GM21529 (cell line): Measurements from ENCODE around the gene SYT6.

Source experiments
- ATAC-seq: cut with Tn5 transposase; IDR thresholded peaks from one replicate; pipeline ENCODE4 v1.9.1; 2021; ENCODE audit not compliant: unreplicated experiment

SYT6 gene

DNA sequence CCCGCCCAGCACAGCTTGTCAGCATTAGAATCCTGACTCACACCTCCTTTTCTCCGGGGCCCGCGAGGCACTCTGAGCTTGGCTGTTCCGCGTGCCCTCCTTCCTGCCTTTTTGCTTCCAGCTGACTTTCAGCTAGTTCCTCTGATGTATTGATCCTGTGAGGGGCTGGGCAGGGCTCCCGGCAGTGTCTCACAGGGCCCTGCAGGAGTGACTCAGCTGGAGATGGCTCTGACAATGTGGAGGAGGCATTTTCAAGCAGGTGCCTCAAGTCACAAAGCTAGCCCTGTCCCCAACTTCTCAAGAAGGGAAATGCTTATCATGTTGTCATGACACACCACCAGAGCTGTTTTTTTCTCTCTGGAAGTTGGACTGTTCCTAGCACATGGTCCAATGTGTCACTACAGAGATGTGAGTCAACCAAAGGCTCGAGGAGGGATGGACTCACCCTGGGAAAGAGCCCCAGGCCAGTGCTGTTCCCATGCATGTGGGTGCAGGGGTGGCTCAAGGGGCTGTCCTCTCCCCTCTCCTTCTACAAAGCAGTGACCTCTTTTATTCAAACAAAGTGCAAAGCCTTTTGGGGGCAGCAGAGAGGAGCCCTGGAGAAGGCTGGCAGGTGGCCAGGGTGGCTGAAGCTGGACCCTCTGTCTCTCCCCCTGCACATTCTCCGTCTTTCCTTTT lies 30.6 kb downstream of the SYT6 start:
- no peak for ATAC-seq

DNA sequence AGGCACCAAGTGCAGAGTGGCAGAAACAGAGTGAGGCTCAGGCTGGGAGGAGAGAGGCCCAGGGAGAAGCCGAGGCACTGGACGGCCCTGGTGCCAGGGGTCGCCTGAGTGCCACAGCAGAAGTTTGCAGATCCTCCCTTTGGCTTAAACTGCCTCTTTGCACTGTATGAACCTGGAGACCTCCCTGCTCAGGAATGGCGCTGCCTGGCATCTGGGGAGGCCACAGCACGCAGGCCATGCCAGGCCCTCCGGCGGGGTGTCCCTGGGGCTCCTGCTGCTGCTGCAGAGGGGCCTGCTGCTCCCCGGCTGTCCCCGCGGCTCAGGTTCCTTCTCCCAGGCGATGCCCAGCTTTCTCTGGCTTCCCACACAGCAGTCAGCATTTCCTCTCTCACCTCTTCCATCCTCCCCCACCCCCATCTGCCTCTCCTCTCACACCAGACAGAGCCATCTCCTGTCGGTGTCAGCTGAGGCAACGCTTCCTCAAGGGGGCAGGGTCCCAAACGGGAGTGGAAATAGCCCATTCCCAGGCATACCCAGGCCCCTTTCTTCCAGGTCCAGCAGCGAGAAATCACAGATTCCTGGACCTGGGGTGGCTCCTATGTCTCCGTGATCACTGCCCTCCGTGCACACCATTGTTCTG lies 35.2 kb downstream of the SYT6 start:
- no peak for ATAC-seq

GRCh38 chr1:114117654-114118053 lies 36.0 kb downstream of the SYT6 start:
- ATAC-seq, result no peak

DNA sequence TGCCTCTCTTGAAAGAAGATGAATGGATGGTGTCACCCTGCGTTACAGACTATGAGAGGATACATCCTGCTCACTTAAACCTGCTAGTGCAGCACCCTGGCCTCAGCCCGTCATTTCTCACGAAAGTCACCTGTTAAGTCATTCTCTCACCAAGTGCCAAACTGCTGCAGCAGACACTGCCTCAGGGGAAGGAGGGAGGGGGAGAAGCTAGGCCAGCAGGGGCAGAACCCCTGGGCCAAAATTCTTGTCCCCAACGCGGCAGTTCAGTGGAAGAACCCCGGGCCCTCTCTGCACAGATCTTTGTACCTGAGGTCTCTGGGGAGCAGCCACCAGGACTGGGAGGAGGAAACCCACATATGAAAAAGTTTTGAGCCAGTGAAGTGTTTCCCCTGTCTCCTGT lies 37.6 kb downstream of the SYT6 start:
- no peak for ATAC-seq

DNA sequence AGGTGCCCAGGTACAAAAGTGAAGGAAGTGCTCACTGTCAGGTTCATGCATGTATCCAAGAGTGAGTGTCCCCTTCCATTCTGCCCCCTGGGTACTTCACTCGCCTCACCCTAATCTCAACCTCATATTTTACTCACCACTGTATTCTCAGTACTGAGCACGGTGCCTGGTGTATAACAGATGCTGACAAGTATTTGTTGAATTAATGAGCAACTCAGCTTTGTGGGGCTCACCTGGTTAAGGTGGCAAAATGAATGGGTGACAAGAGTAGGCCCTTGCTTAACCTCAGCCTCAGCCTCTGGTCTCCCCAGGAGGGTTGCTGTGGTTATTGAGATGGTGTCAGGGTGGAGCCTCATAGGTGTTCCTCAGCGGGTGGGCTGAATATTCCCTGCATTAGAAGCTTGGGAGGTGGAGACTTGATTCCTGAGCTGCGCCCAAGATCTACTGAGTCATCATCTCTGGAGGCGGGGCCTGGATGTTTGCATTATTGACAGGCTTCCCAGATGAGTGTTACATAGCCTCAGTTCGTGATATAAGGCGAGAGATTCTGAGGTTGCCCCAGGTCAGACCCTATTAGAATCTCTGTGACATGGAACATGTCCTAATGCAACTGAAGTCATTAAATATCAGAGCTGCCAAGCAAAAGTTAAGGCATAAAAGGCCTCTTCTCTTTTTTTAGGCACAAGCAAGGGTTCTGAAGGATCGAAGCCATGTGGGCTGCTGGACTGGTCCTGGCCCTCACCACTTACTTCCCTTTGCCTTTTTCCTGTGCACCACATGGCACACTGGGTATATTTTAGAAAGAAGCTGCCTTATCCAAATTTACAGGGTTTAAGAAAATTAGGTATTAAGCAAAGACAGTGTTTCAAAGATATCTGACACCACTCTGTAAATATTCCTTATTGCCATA lies 39.2 kb downstream of the SYT6 start:
- no peak for ATAC-seq

GRCh38 chr1:114113411-114114184 lies 40.1 kb downstream of the SYT6 start:
- ATAC-seq, result no peak

DNA sequence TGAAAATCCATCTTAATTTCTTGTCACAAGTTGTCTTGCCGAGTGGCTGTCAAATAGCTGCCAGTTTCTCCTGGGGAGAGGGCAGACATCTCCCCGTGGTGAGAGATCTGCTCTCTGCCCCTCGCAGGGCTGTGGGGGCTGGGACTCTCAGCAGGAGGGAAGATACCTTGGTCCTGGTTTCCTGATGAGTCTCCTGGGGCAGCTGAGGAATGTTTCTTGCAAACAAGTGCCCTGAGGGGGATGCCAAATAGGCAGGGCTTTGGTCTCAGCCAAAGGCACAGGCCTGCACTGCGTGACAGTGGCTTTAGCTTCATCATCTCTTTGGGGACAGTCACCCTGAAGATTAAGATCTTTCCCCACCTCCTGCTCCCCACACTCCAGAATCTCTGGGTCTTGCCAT lies 40.9 kb downstream of the SYT6 start:
- ATAC-seq, result no peak

DNA sequence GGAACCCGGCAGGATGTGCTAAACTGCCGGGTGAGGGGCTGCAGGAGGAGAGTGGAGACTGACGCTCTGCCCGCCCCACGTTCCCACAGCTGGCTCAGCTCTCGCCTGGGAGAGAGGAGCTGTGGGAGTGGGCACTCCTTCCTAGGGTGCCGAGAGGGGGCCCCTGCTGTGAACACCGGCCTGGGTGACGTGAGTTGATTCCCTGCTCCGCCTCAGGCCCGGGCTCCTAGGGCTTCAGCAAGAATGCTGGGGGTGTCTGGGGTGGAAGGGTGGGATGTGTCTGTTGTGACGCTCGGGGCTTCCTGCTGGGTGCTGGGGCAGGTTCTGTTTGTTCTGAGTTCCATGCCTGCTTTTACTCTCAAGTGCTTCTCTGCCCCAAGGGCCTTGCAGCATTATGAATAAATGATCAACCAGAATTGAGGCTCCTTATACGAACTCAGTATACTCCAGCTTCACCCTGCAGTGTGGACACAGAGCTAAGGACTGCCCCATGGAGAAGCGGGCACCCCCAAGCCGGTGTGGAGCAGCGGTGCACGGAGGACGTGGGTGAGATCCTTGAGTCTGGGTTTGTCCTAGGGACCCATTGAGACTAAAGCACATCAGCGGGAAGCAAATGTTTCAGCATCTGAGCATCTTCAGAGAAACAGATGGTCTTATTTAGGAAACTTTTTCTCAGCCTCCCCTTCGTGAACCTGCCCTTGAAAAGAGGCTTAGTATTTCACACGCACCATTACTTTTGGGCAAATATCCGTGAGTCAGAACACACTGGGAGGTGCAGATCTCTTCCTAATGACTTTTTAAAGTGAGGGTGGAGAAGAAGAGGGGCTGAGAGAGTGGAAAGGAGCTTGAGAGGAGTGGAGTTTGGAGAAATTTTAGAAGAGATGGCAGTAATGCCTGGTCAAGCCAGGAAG lies 41.7 kb downstream of the SYT6 start:
- ATAC-seq, result no peak

GRCh38 chr1:114109981-114110380 lies 43.7 kb downstream of the SYT6 start:
- no peak for ATAC-seq

- peak; percentile 90 for ATAC-seq
These were observed 44.9 kb downstream of the SYT6 start for GRCh38 chr1:114108751-114109255.

DNA sequence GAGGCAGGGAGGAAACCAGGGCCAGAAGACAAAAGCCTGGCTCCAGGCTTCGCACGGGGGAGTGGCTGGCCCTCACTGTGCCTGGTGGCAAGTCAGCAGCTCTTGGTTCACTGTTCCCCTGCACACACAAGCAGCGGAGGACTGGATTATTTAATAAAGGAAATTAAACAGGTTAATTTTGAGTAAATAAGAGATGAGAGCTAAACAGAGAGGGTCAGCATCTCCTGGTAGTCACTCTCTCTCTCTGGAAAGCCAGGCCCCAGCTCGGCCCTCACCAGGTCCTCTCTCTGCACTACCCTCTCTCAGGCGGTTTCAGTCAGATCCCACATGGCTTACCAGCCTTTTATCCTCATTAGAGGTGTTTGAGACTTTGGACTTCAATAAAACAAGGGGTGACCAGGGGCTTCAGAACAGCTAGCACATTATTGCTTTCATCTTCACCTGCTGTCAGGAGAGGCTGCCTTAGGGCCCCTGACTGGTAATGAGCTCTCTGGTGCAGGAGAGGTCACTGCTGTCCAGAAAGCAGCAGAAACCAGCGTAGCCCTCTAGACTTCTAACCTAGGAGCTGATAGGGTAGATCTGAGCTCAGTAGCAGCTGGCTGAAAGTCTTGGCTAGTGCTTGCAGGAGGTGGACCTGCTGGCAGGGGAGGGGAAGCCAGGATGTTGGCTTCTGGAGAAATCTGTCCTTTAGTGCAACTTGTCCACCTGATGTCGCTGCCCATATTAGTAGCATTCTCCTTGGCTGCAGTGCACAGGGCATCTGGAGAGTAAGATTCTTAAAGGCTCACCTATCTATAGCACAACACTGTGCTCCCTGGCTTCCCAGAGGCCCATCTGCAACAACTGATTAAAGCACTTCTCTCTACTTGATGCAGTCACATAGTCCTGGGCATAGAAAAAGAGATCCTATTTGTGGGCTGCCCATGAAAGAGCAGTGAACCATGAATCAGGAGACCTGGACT lies 45.9 kb downstream of the SYT6 start:
- no peak for ATAC-seq

GRCh38 chr1:114105421-114105979 lies 48.2 kb downstream of the SYT6 start:
- no peak for ATAC-seq

- no peak for ATAC-seq
These were observed 48.7 kb downstream of the SYT6 start for GRCh38 chr1:114104949-114105348.

DNA sequence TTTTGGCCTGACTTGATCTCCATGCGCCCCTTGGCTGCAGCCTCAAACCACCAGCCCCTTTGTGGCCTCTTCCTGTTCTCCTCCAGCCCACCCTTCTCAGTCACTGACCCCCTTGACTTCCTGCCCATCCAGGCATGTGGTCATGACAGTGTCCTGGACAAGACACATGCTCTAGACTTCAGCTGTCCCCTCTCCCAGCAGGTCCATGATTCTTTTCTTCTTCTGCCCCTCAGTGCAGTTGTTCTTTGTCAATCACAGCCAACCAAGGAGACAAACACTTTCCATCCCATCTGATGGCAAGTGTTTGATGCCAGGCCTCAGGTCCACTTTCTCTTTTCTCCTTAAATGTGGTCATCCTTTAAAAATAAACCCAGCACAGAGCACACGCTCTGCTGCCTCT lies 49.7 kb downstream of the SYT6 start:
- no peak for ATAC-seq

DNA sequence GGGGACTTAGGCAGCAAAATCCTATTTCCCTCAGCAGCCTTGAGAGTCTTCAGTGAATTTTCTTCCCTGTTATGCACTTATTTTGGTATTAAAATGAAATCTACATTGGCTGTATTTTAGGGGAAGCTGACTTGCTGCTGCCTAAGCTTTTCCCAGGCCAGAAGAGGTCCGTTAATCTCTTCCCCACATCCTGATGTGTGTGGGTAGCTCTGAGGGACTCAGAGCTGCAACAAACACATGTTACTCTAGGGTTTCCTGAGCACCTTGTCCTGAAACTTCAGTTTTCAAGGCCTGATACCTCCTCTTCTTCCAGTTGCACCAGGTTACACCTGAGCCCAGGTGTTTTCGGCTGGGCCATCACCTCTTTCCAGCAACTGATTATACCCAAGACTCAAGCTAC lies 51.5 kb downstream of the SYT6 start:
- no peak for ATAC-seq

GRCh38 chr1:114100148-114100547 lies 53.5 kb downstream of the SYT6 start:
- no peak for ATAC-seq

GRCh38 chr1:114099268-114099667 lies 54.4 kb downstream of the SYT6 start:
- ATAC-seq, result no peak

DNA sequence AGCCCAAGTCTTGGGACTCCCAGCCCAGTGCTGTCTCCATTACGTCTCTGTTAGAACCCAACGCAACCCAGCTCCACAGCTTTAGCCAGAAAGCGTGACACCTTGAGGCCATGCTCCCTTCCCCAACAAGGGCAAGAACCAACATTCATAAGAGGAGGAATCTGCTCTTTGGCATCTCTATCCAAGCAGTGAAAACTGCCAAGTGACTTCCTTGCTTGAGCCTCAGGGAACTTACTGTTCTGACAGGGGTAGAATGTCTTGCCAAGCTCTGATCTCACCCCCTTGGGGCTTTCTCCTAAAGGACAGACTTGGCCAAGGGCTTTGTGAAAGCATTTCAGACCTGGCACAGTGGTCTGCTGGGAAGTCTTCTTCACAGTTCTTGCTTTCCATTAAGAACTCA lies 56.6 kb downstream of the SYT6 start:
- no peak for ATAC-seq
